Kidney (tissue), 14 donors: ENCODE data around the gene RPTOR. TPM values are rescaled to one million over a fixed set of nuclear protein-coding genes. Genes with fewer than 3 reads are reported as not detected.

Experiments used
- DNase-seq, 5 donors: peaks; one replicate each; pipeline ENCODE4 v3.0.0-alpha.2; 2013 to 2020
- FAIRE-seq: peaks from 2 replicates; lab custom pipeline; 2012; peaks lifted over from hg19 to GRCh38; lab: Jason Lieb, UNC
- H3K27ac ChIP-seq, 2 donors: one replicate each; pipeline ENCODE4 v1.7.0; 2013; ENCODE audit warnings: low read depth in 2 of 2, low read length in 2 of 2, inconsistent platforms in 1 of 2
- H3K27me3 ChIP-seq: one replicate; pipeline ENCODE4 v1.7.1; 2013; ENCODE audit warnings: low read length, inconsistent platforms; ENCODE audit not compliant: control insufficient read depth, insufficient read depth
- H3K36me3 ChIP-seq, 3 donors: one replicate each; pipeline versions ENCODE4 v1.7.0 to v1.7.1; 2013; ENCODE audit warnings: low read length in 3 of 3, control low read depth in 1 of 3, inconsistent platforms in 1 of 3; ENCODE audit not compliant: insufficient read depth in 3 of 3, control insufficient read depth in 2 of 3
- H3K4me1 ChIP-seq, 3 donors: one replicate each; pipeline versions ENCODE4 v1.7.0 to v1.7.1; 2013; ENCODE audit warnings: low read length in 3 of 3, inconsistent platforms in 1 of 3, low read depth in 1 of 3; ENCODE audit not compliant: control insufficient read depth in 2 of 3, insufficient read depth in 2 of 3
- H3K4me3 ChIP-seq, 3 donors: one replicate each; pipeline versions ENCODE4 v1.7.0 to v1.8.1; 2013; ENCODE audit warnings: low read length in 3 of 3, control low read depth in 1 of 3, inconsistent platforms in 1 of 3
- H3K9ac ChIP-seq, 3 donors: one replicate each; pipeline versions ENCODE4 v1.7.0 to v1.7.1; 2013; ENCODE audit warnings: low read length in 3 of 3, control low read depth in 1 of 3, inconsistent platforms in 1 of 3
- H3K9me3 ChIP-seq, 3 donors: one replicate each; pipeline versions ENCODE4 v1.7.0 to v1.7.1; 2013; ENCODE audit warnings: low read length in 3 of 3, control low read depth in 1 of 3, inconsistent platforms in 1 of 3; ENCODE audit not compliant: control insufficient read depth in 2 of 3, insufficient read depth in 1 of 3
- intact Hi-C: fragments of 100-400 bp; cut with DNase I; formaldehyde crosslinking; loops from one replicate; pipeline ENCODE4 v1.11.1; 2022
- polyA plus RNA-seq: library from polyadenylated mRNA; stranded (reverse); fragments of 350-450 nt; fragmentation: Illumina TruSeq; extraction: RNeasy Lipid Tissue Mini Kit (QIAGEN cat#74804); gene quantifications from one replicate; pipeline ENCODE4 v1.2.3, GENCODE V29; 2014; ENCODE audit warnings: low read depth, low replicate concordance; ENCODE audit not compliant: insufficient read depth
- total RNA-seq: library from RNA; stranded (reverse); fragmentation: NEBNext Ultra II Directional; extraction: Animal tissue kit (Norgen Biotek cat#: 25700); gene quantifications from one replicate; pipeline ENCODE4 v1.2.1, GENCODE V29; 2021
- TF ChIP-seq, protein P1 (sequence below): IDR thresholded peaks from 3 replicates; pipeline ENCODE4 v1.5.1; 2012; ENCODE audit warnings: mild to moderate bottlenecking, moderate library complexity, borderline replicate concordance; ENCODE audit not compliant: insufficient read depth; ENCODE audit errors: extremely low read depth
- donor health status: control.
- donor health status: control.
- donor health status: control.
- donor health status: control.
- donor health status: control.
- donor health status: DM: yes; HTN: yes; CAD: no.
- donor health status: Normal renal cell carcinoma (clear cell type).

The RPTOR gene
- total and polyA plus RNA-seq, 2 donors from 2014 or later: 5.5 to 37.6 TPM

DNA sequence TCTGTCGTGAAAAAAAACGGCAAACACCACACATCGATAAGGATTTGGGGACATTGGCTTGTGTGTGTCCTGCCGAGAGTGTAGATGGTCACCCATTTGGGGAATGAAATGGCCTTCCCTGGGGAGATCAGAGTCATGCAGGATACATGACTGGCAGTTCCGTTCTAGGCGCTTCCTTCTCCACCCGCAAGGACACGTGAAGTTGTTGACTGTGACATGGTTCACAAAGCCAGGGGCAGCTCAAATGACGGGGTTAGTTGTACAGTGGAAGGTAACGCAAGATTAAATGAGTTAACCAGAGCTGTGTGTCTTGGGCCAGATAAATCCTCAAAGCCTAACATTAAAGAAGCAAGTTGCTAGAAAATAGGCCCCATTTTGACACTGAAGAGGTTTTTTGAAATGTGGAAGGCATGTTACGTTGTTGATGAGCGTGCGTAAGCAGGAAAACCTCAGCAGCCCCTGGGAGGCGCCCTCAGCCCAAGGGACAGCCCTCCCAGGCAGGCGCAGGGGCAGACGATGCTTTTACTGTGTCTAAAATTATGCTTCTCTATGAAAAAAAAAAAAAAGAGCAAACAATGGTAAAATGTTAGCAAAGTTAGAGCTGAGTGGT, 411.1 kb downstream of the RPTOR start:
- H3K9me3 ChIP-seq: no peaks in the 10 kb centered on the region
- H3K27ac ChIP-seq: no peak overlapping the region
- no peak overlapping the region for H3K4me3 ChIP-seq
- H3K9ac ChIP-seq: no peak overlapping the region
- H3K4me1 ChIP-seq: no peaks in the 10 kb centered on the region
- TF ChIP-seq, protein P1, sequence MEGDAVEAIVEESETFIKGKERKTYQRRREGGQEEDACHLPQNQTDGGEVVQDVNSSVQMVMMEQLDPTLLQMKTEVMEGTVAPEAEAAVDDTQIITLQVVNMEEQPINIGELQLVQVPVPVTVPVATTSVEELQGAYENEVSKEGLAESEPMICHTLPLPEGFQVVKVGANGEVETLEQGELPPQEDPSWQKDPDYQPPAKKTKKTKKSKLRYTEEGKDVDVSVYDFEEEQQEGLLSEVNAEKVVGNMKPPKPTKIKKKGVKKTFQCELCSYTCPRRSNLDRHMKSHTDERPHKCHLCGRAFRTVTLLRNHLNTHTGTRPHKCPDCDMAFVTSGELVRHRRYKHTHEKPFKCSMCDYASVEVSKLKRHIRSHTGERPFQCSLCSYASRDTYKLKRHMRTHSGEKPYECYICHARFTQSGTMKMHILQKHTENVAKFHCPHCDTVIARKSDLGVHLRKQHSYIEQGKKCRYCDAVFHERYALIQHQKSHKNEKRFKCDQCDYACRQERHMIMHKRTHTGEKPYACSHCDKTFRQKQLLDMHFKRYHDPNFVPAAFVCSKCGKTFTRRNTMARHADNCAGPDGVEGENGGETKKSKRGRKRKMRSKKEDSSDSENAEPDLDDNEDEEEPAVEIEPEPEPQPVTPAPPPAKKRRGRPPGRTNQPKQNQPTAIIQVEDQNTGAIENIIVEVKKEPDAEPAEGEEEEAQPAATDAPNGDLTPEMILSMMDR: no peak
- H3K36me3 ChIP-seq: peaks cover 0 to 4% (median 0%) of the 10 kb centered on the region in 3 donors
- FAIRE-seq (no peak), DNase-seq (peak in 4 of 5 donors; percentile 45 to 65 (median 56))
- intact Hi-C loops: no loop called here
- H3K27me3 ChIP-seq: no peaks in the 10 kb centered on the region

DNA sequence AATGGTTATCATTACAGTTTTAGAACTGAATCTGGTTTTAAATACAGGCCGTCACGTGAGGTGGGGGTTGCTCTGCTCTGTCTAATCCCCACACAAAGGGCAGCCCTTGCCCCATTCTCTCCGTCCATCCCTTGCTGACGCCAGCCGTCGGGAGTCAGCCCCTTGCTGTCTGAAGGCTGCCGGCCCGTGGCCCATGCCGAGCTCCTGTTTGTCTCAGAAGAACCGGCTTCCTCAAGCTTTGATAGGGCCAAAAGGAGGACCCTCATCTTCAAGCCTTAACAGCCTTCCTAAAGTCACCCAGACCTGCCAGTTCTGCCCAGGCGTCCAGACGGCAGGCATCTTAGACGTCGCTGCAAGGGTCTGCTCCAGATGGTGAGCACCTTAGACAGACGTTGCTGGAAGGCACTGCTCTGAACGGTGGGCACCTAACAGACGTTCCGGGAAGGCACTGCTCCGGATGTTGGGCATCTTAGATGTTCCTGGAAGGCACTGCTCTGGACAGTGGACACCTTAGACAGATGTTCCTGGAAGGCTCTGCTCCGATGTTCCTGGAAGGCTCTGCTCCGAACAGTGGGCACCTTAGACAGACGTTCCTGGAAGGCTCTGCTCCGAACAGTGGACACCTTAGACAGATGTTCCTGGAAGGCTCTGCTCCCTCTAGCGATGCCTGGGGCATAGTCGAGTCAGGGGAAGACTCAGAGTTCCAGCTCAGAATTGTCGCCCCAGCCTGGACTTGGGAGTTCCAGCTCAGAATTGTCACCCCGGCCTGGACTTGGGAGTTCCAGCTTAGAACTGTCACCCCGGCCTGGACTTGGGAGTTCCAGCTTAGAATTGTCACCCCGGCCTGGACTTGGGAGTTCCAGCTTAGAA, 411.9 kb downstream of the RPTOR start:
- Histone ChIP-seq H3K4me1 (no peaks in the 10 kb centered on the region), H3K9ac (no peak overlapping the region), H3K27me3 (no peaks in the 10 kb centered on the region), H3K9me3 (no peaks in the 10 kb centered on the region), H3K27ac (no peak overlapping the region), H3K4me3 (no peak overlapping the region), H3K36me3 (peaks cover 0 to 4% (median 0%) of the 10 kb centered on the region in 3 donors)
- FAIRE-seq (no peak), DNase-seq (peak in 2 of 5 donors; percentile 25 to 64)
- TF ChIP-seq, protein P1: no peak
- intact Hi-C loops: no loop called here

DNA sequence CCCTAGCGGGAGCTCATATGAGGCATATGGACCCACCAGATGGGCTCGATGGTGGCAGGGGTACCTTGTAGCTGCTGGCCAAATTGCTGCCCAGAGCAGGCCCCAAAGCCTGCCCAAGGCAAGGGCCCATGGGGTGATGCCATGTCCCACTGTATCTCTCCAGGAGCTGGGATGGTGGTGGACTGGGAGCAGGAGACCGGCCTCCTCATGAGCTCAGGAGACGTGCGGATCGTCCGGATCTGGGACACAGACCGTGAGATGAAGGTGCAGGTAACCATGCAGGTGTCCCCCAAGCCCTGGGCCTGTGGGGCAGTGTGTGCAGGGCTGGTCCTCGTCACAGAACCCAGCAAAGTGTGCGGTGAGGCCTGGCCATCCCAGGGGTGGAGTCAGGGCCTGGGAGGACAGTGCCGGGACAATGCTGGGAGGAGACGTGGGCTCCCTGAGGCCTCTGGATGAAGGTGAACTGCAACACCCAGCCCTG, 412.9 kb downstream of the RPTOR start:
- no peaks in the 10 kb centered on the region for H3K27me3 ChIP-seq
- FAIRE-seq (no peak), DNase-seq (peak in 1 of 5 donors; percentile 25)
- no peaks in the 10 kb centered on the region for H3K36me3 ChIP-seq
- no peaks in the 10 kb centered on the region for H3K9me3 ChIP-seq
- TF ChIP-seq, protein P1: no peak
- intact Hi-C loops: no loop called here
- H3K27ac ChIP-seq: no peak overlapping the region
- no peak overlapping the region for H3K9ac ChIP-seq
- no peak overlapping the region for H3K4me3 ChIP-seq
- H3K4me1 ChIP-seq: no peaks in the 10 kb centered on the region
